GM12878 (cell line): ENCODE measurements around the gene SEMA3A. TPM values are rescaled to one million over a fixed set of nuclear protein-coding genes. Genes with fewer than 3 reads are reported as not detected.
A peak's percentile ranks its signal among the peaks of the same experiment; 100 is the strongest.

Source experiments
- ATAC-seq: fragments of 200-7000 bp; cut with Tn5 transposase; 3 replicates; pipeline ENCODE4 v1.9.1; 2020; ENCODE audit warnings: mild to moderate bottlenecking, moderate library complexity
- BruUV-seq: library from RNA; stranded (reverse); fragments of 400-500 nt; replicated peaks from 2 replicates; lab custom pipeline; 2021; lab: Mats Ljungman, UMichigan
- CTCF ChIA-PET: fragments of 300-600 bp; sonication (Branson Sonifier 250); formaldehyde crosslinking; extraction: SDS; loops from one replicate; lab custom pipeline; 2021; ENCODE audit warnings: inconsistent platforms; lab: Yijun Ruan, JAX
- POLR2A ChIA-PET: fragments of 350-600 bp; formaldehyde crosslinking; extraction: SDS; loops from one replicate; lab custom pipeline; 2021; ENCODE audit warnings: inconsistent platforms; lab: Charles Lee
- RAD21 ChIA-PET: fragments of 300-600 bp; sonication (Branson Sonifier 250); formaldehyde crosslinking; loops from one replicate; lab custom pipeline; 2023; ENCODE audit warnings: antibody characterized with exemption; ENCODE audit not compliant: unreplicated experiment; lab: Charles Lee
- SMC1A ChIA-PET: fragments of 300-600 bp; sonication (Branson Sonifier 250); formaldehyde crosslinking; loops from one replicate; lab custom pipeline; 2023; ENCODE audit not compliant: unreplicated experiment, uncharacterized antibody; lab: Charles Lee
- DNase-seq: peaks from one replicate; pipeline ENCODE4 v3.0.0-alpha.2; 2011; ENCODE audit warnings: low read depth, low spot score
- FAIRE-seq: peaks from 3 replicates; lab custom pipeline; 2011; peaks lifted over from hg19 to GRCh38; lab: Jason Lieb, UNC
- H2AFZ ChIP-seq: 2 replicates; pipeline ENCODE4 v1.6.0; 2011; ENCODE audit warnings: low read depth, low read length, control low read depth; ENCODE audit not compliant: control insufficient read depth
- H3K27ac ChIP-seq: 2 replicates; pipeline ENCODE4 v1.5.1; 2011; ENCODE audit warnings: control low read depth; ENCODE audit not compliant: control insufficient read depth, insufficient read depth
- H3K27me3 ChIP-seq, 2 experiments: replicated peaks in 1 of 2; 2 replicates each; pipeline versions ENCODE4 v1.6.0 to v1.6.1; 2011; ENCODE audit warnings: low read length in 1 of 2; ENCODE audit not compliant: control insufficient read depth in 2 of 2, insufficient read depth in 2 of 2
- H3K36me3 ChIP-seq, 2 experiments: 2 replicates each; pipeline ENCODE4 v1.5.1; 2011; ENCODE audit warnings: low read length in 1 of 2; ENCODE audit not compliant: control insufficient read depth in 2 of 2, insufficient read depth in 2 of 2
- H3K4me1 ChIP-seq: 2 replicates; pipeline ENCODE4 v1.6.1; 2011; ENCODE audit warnings: mild to moderate bottlenecking, low read length, moderate library complexity, mixed read lengths; ENCODE audit not compliant: control insufficient read depth, insufficient read depth
- H3K4me2 ChIP-seq: 2 replicates; pipeline ENCODE4 v1.6.0; 2011; ENCODE audit warnings: control low read depth; ENCODE audit not compliant: control insufficient read depth, insufficient read depth
- H3K4me3 ChIP-seq: fragments of 200-600 bp; sonication (generic); 2 replicates; pipeline ENCODE4 v1.5.1; 2016
- H3K79me2 ChIP-seq: 2 replicates; pipeline ENCODE4 v1.6.0; 2011; ENCODE audit warnings: low read length; ENCODE audit not compliant: control insufficient read depth, insufficient read depth
- H3K9ac ChIP-seq: 2 replicates; pipeline ENCODE4 v1.8.0; 2011; ENCODE audit warnings: low read length, control low read depth, mixed read lengths; ENCODE audit not compliant: control insufficient read depth, insufficient read depth
- H3K9me3 ChIP-seq: replicated peaks from 3 replicates; pipeline ENCODE4 v1.5.1; 2011; ENCODE audit warnings: mild to moderate bottlenecking, low read length; ENCODE audit not compliant: control insufficient read depth, insufficient read depth
- H4K20me1 ChIP-seq: 2 replicates; pipeline ENCODE4 v1.6.0; 2011; ENCODE audit not compliant: control insufficient read depth, insufficient read depth
- ATF7 ChIP-seq: fragments of 450-650 bp; IDR thresholded peaks from 2 replicates; pipeline ENCODE4 v1.6.1; 2016; ENCODE audit warnings: low read depth, mild to moderate bottlenecking
- CREB1 ChIP-seq: IDR thresholded peaks from 2 replicates; pipeline ENCODE4 v1.6.1; 2012; ENCODE audit warnings: low read depth, mild to moderate bottlenecking, inconsistent platforms
- JUNB ChIP-seq: IDR thresholded peaks from 2 replicates; pipeline ENCODE4 v1.6.1; 2016; ENCODE audit warnings: antibody characterized with exemption, mild to moderate bottlenecking
- TAF1 ChIP-seq: IDR thresholded peaks from 2 replicates; pipeline ENCODE4 v1.6.1; 2011; ENCODE audit warnings: mild to moderate bottlenecking, low read depth, low read length, borderline replicate concordance
- WGBS: methylation state at CpG from one replicate; pipeline ENCODE4 v1.1.6; 2016; ENCODE audit warnings: low lambda C conversion rate; ENCODE audit not compliant: insufficient replicate concordance, insufficient coverage; ENCODE audit errors: missing lambda C conversion rate; 5-methylcytosine and 5-hydroxymethylcytosine counted together
- in situ Hi-C: fragments of 300-500 bp; cut with MboI; formaldehyde crosslinking; loops from 9 replicates; pipeline ENCODE4 v1.14.3; 2018; ENCODE audit warnings: mixed read lengths
- intact Hi-C: fragments of 100-400 bp; cut with micrococcal nuclease; formaldehyde crosslinking; loops from one replicate; pipeline ENCODE4 v1.14.2; 2022; ENCODE audit not compliant: unreplicated experiment
- polyA plus RNA-seq, 11 experiments: library from polyadenylated mRNA; depleted of rRNA in 4 of 11; unstranded in 6 of 11; stranded (reverse) in 5 of 11; fragments of >200 nt; fragmentation: Nextera tagmentation in 4 of 11; fragmentation: Illumina TruSeq in 1 of 11; extraction: Ambion mirVana in 4 of 11; extraction: Trizol in 1 of 11; gene quantifications; 1 replicate in 1 of 11; 2 replicates in 10 of 11; pipeline versions ENCODE4 v1.2.1 to v1.2.3, GENCODE V29; 2011 to 2016; ENCODE audit warnings: inconsistent platforms in 2 of 11, missing spikeins in 2 of 11, low read depth in 1 of 11
- total RNA-seq, 4 experiments: library from RNA; depleted of rRNA in 3 of 4; stranded (reverse); fragments of >200 nt in 3 of 4; fragmentation: Illumina TruSeq in 1 of 4; extraction: Trizol in 1 of 4; gene quantifications; 2 replicates each; pipeline versions ENCODE4 v1.2.1 to v1.2.3, GENCODE V29; 2013 to 2021
- TF ChIP-seq, protein P1 (sequence below): IDR thresholded peaks from 2 replicates; pipeline ENCODE4 v1.6.1; 2012; ENCODE audit warnings: low read depth, low read length, improper control_type of control experiment

SEMA3A gene
- total and polyA plus RNA-seq, 10 of the 15 experiments (the other 5 are each of a cell fraction or from before 2014, with no cell fraction given), result 0.01 to 3.3 (median 0.24) TPM

DNA sequence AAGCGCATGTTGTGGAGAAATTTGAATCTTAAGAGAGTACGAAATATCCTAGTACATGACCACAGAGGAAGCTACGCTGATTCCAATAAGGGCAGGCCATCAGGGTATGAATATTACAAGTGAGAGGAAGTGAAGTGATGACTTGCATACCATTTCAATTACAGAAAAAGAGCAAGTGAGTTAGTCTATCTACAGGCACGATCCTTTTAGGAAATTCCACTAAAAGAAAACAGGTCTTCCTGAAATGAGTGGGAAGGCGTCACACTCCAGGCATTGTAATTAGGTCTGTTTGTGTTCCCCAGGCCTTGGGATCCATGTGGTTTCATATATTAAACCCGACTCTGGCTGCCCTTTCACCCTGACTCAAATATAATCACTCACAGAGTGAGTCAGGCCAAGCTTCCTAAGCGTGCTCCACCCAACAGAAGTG lies 152.5 kb downstream of the SEMA3A start (continued):
- TF ChIP-seq TAF1, result no peak
- TF ChIP-seq, protein P1, sequence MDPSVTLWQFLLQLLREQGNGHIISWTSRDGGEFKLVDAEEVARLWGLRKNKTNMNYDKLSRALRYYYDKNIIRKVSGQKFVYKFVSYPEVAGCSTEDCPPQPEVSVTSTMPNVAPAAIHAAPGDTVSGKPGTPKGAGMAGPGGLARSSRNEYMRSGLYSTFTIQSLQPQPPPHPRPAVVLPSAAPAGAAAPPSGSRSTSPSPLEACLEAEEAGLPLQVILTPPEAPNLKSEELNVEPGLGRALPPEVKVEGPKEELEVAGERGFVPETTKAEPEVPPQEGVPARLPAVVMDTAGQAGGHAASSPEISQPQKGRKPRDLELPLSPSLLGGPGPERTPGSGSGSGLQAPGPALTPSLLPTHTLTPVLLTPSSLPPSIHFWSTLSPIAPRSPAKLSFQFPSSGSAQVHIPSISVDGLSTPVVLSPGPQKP, result no peak
- no peak for TF ChIP-seq CREB1
- TF ChIP-seq, all 136 proteins: peak for 0

DNA sequence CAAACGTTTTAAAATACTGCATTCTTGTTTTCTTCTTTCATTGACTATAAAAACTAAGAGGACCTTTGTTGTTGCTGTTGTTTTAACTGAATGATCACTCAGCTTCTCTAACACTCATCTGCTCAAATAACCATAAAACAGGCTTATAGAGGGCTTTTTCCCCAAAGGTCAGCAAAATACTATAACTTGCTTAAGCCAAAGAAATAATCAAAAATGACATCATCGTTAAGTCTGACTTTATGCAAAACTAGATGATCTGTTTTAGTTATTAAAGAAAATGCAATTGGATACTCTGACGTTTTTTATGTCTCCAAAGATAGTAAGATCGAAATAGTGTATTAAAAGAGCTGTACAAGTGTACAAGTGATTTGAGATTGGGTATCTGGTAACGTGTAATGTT lies 152.9 kb downstream of the SEMA3A start:
- Histone ChIP-seq H3K4me3 (no peak overlapping the region), H3K4me2 (no peak overlapping the region), H2AFZ (no peak overlapping the region), H3K79me2 (no peaks in the 10 kb centered on the region), H3K27ac (no peak overlapping the region), H3K4me1 (no peaks in the 10 kb centered on the region), H3K27me3 (no peaks in the 10 kb centered on the region), H3K9ac (no peak overlapping the region), H3K9me3 (no peaks in the 10 kb centered on the region), H3K36me3 (no peaks in the 10 kb centered on the region), H4K20me1 (no peaks in the 10 kb centered on the region)
- no TSS peak for BruUV-seq
- ChIA-PET RAD21 (no interaction called here), POLR2A (no interaction called here), SMC1A (interaction anchor here (1.0 to 1.4 kb wide), 2 partner anchors 9 to 17 kb away, joined by 4 read pairs; no protein-coding TSS in a partner anchor), CTCF (no interaction called here)
- ATAC-seq, result no peak
- no peak for DNase-seq
- intact Hi-C loops, result no loop called here
- TF ChIP-seq JUNB (no peak), ATF7 (peak; percentile 33; the same call in 1 of the 2 replicates)
- 23% methylated on average over 5 of the region's 5 CpGs for WGBS
- no peak for FAIRE-seq
- in situ Hi-C loops, result no loop called here
